GM12872 (cell line): Measurements from ENCODE around the gene RAB5B.

Experiments used
- CTCF ChIP-seq: IDR thresholded peaks from 3 replicates; pipeline ENCODE4 v1.5.1; 2011; ENCODE audit warnings: low read depth, mild to moderate bottlenecking, low read length, moderate library complexity; ENCODE audit not compliant: insufficient read depth

RAB5B gene

GRCh38 chr12:55973599-55974307 lies at the start of gene RAB5B:
Gene RAB5B (plus strand): TSS chr12:55974078. CDS start chr12:55986961, 12,883 bp downstream.
- TF ChIP-seq CTCF: no peak

GRCh38 chr12:55925371-55925770 lies 48.5 kb upstream of the RAB5B start:
- no peak for TF ChIP-seq CTCF

- TF ChIP-seq CTCF: no peak
These were observed 47.8 kb upstream of the RAB5B start for GRCh38 chr12:55925870-55926737.

- TF ChIP-seq CTCF: peak; percentile 80
These were observed 46.9 kb upstream of the RAB5B start for GRCh38 chr12:55926738-55927587.

GRCh38 chr12:55927588-55928502 lies 46.0 kb upstream of the RAB5B start, which contains the start of gene PYM1:
Gene PYM1 (minus strand): TSS chr12:55927894. CDS start chr12:55927761, 133 bp downstream.
- no peak for TF ChIP-seq CTCF

- no peak for TF ChIP-seq CTCF
These were observed 44.5 kb upstream of the RAB5B start for GRCh38 chr12:55929306-55929791.
